Amygdala (tissue), 56 donors: ENCODE results near the gene AGBL1.

Source experiments
- DNase-seq, 56 donors: peaks; one replicate each; lab custom pipeline; 2025; lab: John Stamatoyannopoulos, UW

Gene AGBL1

GRCh38 chr15:86885616-86886015, 805.9 kb downstream of the AGBL1 start:
- no peak for DNase-seq

DNA sequence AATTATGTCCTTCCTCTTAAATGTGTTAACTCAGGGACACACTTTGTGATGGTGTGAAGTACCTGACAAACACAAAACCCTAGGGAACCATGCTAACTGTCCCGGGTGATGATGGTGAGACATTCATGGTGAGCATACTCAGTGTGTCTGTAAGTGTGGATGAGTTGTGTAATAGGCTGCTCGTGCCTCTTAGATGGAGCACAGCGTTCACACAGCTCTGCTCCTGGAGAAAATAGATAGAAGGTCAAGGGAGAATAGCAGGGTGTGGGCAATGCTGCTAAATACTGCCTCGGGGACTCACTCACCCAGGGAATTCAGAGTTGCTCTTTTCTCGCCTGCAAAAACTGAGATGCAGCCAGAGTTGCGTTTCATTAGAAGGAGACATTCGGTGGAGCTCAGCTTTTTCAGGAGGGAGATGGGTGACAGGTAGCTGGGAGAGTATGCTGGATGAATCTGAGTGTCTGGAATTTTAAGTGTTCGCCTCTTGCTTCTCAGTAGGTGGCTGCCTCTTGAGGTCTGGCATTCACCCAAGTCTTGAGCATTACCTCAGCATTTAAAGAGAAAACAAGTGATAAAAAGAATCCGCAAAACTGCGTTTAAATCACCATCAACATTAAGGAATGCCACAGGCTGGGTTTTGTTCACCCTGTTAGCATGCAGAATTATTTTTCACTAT, 813.2 kb downstream of the AGBL1 start:
- DNase-seq = no peak

GRCh38 chr15:86894269-86894668, 814.6 kb downstream of the AGBL1 start:
- DNase-seq = no peak

- DNase-seq = no peak
Observed at GRCh38 chr15:86903642-86904421, 824.2 kb downstream of the AGBL1 start.

DNA sequence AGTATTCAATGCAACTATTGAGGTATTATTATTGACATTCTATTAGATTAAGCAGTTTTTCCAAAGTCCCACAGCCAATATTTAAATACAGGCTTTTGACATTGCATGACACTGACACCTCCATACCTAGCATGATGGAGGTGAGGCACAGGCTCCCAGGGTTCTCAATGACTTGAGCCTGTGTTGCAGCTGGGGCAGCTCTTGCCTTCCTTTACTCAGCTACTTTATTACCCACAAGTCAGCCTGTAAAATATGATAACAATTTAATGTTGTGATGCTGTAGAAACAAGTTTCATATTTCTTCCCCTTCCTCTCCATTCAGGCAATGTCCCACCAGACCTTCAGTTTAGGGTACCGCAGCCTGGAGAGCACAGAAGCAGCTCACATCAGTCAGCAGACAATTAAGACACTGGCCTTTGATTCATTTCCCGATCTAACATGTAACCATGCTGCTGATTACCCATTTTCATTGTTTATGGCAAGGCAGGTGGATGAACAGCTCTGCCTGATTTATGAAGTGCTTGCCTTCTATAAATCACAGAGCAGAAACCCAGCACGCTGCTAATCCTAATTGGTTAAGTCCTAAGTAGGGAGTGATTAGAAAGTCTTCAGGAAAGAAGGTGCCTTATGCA, 826.1 kb downstream of the AGBL1 start:
- DNase-seq = no peak

- DNase-seq = no peak
Observed at GRCh38 chr15:86906376-86906775, 826.7 kb downstream of the AGBL1 start.

- no peak for DNase-seq
Observed at GRCh38 chr15:86911022-86911421, 831.4 kb downstream of the AGBL1 start.

DNA sequence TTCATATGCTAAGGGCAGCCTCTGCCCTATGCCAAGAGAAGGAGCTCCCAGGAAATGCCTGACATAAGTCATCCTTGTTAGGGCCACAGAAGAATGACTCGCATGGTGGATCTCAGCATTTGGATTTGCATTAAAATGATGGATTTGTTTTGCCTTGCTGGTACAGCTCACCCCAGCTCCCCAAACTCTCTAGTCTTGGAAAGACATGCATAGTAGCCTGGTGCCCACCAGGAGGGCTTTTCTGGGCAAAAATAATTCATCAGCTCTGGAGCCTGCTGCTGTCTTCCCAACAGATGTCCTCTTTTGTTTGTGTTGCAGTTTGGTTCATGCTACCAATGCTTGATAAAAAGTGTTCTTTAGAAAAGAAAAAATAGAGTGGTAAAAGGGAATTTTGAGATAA, 833.0 kb downstream of the AGBL1 start:
- DNase-seq = no peak

DNA sequence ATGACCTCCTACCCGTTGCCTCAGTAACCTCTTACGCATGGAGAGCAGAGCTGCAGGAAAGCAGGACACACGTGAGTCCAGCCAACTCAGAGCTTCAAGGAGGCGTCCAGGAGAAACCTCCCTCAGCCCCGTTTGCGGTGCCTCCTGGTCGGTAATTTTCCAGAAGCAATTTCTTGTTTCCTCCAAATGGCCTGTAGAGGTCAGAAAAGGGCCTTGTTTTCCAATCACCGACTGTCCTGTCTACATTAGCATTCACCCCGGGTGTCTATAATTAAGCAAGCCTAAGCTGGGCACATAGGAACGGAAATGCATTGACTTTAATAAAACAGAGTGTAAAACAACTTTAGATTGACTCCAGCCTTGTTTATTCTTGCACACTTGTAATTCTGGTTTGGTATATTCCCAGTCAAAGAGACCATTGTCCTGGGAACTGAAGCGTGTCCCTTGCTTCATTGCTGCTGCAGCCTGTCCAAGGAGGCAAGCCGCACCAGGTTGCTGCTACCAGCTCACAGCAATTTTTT, 836.2 kb downstream of the AGBL1 start:
- DNase-seq = peak in 48 of 56 donors; percentile 7 to 78 (median 38)

DNA sequence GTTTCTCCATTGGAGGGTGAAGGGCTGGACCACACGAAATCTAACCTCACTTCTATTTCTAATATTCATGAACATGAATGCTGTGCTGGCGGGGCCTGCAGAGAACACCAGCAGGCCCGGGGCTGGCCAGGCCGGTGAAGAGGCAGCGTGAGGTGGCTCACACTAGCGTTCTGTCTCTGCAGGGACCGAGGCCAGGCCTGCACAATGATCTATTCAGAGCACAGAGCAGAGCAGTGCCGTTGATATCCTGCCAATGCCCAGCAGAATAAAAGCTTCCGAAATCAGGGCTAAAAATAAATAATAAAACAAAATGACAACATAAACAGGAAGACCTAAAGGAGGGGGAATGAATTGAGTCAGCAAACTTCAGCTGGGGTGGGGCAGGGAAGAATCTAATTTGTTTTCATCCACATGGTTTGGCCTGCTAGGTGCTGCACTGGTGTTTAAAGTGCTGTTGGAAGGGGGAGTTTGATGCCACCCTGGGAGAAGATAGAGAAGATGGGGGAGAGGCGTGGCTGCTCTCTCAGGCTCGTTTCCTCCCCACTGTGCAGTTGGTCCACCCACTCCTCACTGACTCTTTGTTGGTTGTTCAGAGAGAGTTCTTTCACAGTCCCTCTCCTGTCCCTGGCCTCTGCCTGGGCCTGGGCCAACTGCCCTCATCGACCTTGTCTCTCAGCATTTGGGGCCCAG, 837.1 kb downstream of the AGBL1 start:
- peak; percentile 31 to 96 (median 87) for DNase-seq

DNA sequence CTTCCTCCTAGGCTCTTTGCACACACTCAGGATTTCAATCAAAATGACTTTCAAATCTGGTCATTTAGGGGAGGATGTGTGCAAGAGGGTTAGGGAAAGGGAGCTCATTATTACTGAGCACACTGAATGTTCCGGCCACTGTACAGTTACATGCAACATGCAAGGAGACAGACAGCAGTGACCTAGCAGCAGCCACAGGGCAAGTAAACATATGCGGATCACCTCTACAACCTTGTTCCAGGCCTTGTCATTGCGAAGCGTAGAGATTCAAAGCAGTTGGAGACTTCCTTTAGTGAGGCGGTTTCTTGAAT, 837.6 kb downstream of the AGBL1 start:
- no peak for DNase-seq

- no peak for DNase-seq
Observed at GRCh38 chr15:86919581-86919980, 839.9 kb downstream of the AGBL1 start.

DNA sequence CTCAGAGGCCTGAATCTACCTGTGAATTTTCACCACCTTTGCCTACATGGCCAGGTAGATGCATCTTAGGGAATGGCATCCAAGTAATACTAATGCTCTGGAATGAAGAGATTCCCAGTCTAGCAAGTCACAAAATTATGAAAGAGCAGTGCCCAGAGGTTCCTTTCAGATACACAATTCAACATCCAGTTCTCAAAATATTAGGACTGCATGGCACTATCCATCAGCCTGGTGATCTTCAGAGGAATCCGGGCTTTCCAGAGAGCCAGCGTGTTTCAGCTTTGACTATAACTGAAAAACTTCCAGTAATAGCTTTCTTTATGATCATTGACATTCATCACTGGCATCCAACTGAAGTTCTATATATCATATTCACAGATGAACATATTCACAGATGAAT, 849.8 kb downstream of the AGBL1 start:
- no peak for DNase-seq

GRCh38 chr15:86932456-86932855, 852.8 kb downstream of the AGBL1 start:
- no peak for DNase-seq

DNA sequence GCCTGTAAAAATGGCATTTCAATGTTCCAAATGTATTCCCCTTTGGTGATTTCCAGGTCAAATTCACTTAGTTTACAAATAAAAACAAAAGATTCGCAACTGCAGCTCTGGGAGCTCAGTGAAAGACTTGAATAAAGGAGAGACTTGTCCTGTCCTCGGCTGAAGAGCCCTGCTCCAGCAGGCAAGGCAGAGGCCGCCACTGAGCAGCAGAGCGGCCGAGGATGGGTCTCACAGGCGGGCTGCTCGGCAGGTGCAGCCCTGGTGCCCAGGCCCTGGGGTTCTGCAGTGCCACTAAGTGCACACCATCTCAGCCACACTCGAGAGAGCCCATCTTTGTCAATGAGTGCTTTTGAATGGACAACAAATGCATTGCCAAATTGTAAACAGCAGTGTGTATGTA, 856.2 kb downstream of the AGBL1 start:
- DNase-seq = peak in 19 of 56 donors; percentile 2 to 40 (median 12)

GRCh38 chr15:86942285-86942684, 862.6 kb downstream of the AGBL1 start:
- DNase-seq = no peak

DNA sequence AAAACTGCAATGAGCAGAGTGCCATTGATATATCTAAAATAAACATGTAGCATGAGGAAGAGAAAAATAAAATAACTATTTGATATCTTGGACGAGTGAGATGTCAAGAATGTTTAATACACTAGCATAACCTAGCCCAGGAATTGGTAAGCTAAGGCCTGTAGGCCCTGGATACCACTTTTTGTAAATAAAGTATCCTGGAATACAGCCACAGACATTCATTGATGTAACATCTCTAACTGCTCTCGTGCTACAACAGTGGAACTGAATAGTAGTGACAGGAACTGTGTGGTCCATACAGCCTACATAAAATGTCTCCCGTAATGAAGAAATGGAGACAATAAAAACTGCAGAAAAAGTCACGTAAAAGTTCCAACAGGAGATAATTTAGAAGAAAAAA, 869.0 kb downstream of the AGBL1 start:
- DNase-seq = no peak

- DNase-seq = no peak
Observed at GRCh38 chr15:86959254-86959653, 879.6 kb downstream of the AGBL1 start.

GRCh38 chr15:86961669-86962068, 882.0 kb downstream of the AGBL1 start:
- DNase-seq = no peak

- DNase-seq = no peak
Observed at GRCh38 chr15:86964271-86964670, 884.6 kb downstream of the AGBL1 start.

- no peak for DNase-seq
Observed at GRCh38 chr15:86968244-86968643, 888.6 kb downstream of the AGBL1 start.
